ENCODE results near the gene SH3BP4. TPM values are rescaled to one million over a fixed set of nuclear protein-coding genes. Genes with fewer than 3 reads are reported as not detected.

SH3BP4 gene
- total and polyA plus RNA-seq, 4 donors, result 4.1 to 18.4 (median 12.2) TPM

DNA sequence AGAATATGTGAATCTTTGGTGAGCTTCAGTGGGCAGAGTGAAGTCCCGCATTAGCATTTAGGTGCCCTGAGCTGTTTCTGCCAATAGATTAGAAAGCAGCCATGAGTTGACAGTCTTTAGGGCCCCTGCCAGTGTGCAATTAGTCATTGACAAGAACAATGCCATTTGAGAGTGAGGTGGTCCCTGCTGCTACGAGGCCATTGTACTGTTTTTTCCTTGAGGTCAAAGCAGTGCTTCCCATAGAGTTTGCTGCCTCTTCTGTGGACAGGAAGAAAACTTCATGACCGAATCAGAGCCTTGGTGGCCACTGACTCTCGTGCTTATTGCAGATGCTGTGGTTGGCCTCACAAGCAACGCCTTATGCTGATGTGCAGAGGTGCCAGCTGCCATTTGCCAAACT lies 102.7 kb downstream of the SH3BP4 start:
- peaks cover 0 to 11% (median 7%) of the 10 kb centered on the region in 4 donors for H3K36me3 ChIP-seq (ENCODE audit: control insufficient read depth in 4 of 4, insufficient read depth in 3 of 4, low read depth in 1 of 4, low read length in 3 of 4)
- WGBS, result 87% methylated on average over 5 of the region's 5 CpGs
- DNase-seq (ENCODE audit: low spot score), result no peak
- H3K9ac ChIP-seq (ENCODE audit: low read depth in 1 of 2, low read length in 2 of 2), result no peak overlapping the region
- H3K9me3 ChIP-seq (ENCODE audit: control insufficient read depth in 4 of 4, low read length in 3 of 4), result no peaks in the 10 kb centered on the region
- no peak overlapping the region for H3K4me3 ChIP-seq (ENCODE audit: low read depth in 1 of 3, low read length in 3 of 3)
- H3K27me3 ChIP-seq (ENCODE audit: control insufficient read depth in 4 of 4, insufficient read depth in 4 of 4, low read length in 3 of 4), result no peaks in the 10 kb centered on the region
- no peak overlapping the region for H3K27ac ChIP-seq (ENCODE audit: low read depth in 1 of 2, low read length in 2 of 2)
- no peak for TF ChIP-seq RXRA (IDR thresholded peaks at IDR 0.05)
- TF ChIP-seq, protein P1, sequence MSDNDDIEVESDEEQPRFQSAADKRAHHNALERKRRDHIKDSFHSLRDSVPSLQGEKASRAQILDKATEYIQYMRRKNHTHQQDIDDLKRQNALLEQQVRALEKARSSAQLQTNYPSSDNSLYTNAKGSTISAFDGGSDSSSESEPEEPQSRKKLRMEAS (IDR thresholded peaks at IDR 0.05), result no peak
- TF ChIP-seq TAF1 (conservative IDR thresholded peaks at IDR 0.05), result no peak
- TF ChIP-seq FOXA1 (IDR thresholded peaks at IDR 0.05), result no peak
- TF ChIP-seq EGR1 (IDR thresholded peaks at IDR 0.05; ENCODE audit: low read depth in 2 of 2), result no peak
- H3K4me1 ChIP-seq (ENCODE audit: control insufficient read depth in 4 of 4, insufficient read depth in 4 of 4, low read length in 3 of 4), result peaks cover 13 to 37% (median 22%) of the 10 kb centered on the region in 4 donors

DNA sequence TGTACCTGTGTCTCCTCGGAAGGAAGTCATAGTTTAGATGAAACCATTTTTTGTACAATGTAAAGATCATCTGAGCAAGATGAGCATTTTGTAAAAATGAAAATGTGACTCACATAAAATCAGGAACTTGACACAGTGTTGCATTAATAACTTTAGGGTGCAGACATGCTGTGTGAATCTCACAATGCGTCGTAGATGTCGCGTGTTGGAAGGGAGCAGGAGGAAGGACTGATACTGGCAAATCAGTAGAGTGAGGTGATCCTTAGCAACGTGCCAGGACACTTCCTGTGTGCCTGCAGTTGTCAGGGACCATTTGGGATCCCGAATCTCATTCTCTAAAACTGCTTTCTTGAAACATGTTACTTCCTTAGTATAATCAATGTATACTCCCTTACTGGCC lies 103.1 kb downstream of the SH3BP4 start:
- H3K27ac ChIP-seq (ENCODE audit: low read depth in 1 of 2, low read length in 2 of 2), result no peak overlapping the region
- no peaks in the 10 kb centered on the region for H3K27me3 ChIP-seq (ENCODE audit: control insufficient read depth in 4 of 4, insufficient read depth in 4 of 4, low read length in 3 of 4)
- no peaks in the 10 kb centered on the region for H3K9me3 ChIP-seq (ENCODE audit: control insufficient read depth in 4 of 4, low read length in 3 of 4)
- WGBS, result 86% methylated on average over 7 of the region's 7 CpGs
- H3K36me3 ChIP-seq (ENCODE audit: control insufficient read depth in 4 of 4, insufficient read depth in 3 of 4, low read depth in 1 of 4, low read length in 3 of 4), result peaks cover 0 to 11% (median 7%) of the 10 kb centered on the region in 4 donors
- no peak overlapping the region for H3K9ac ChIP-seq (ENCODE audit: low read depth in 1 of 2, low read length in 2 of 2)
- TF ChIP-seq JUND (IDR thresholded peaks at IDR 0.05), result no peak
- no peak for TF ChIP-seq GABPA (IDR thresholded peaks at IDR 0.05 in 1 of 2, conservative IDR thresholded peaks at IDR 0.05 in 1 of 2)
- TF ChIP-seq, protein P2, sequence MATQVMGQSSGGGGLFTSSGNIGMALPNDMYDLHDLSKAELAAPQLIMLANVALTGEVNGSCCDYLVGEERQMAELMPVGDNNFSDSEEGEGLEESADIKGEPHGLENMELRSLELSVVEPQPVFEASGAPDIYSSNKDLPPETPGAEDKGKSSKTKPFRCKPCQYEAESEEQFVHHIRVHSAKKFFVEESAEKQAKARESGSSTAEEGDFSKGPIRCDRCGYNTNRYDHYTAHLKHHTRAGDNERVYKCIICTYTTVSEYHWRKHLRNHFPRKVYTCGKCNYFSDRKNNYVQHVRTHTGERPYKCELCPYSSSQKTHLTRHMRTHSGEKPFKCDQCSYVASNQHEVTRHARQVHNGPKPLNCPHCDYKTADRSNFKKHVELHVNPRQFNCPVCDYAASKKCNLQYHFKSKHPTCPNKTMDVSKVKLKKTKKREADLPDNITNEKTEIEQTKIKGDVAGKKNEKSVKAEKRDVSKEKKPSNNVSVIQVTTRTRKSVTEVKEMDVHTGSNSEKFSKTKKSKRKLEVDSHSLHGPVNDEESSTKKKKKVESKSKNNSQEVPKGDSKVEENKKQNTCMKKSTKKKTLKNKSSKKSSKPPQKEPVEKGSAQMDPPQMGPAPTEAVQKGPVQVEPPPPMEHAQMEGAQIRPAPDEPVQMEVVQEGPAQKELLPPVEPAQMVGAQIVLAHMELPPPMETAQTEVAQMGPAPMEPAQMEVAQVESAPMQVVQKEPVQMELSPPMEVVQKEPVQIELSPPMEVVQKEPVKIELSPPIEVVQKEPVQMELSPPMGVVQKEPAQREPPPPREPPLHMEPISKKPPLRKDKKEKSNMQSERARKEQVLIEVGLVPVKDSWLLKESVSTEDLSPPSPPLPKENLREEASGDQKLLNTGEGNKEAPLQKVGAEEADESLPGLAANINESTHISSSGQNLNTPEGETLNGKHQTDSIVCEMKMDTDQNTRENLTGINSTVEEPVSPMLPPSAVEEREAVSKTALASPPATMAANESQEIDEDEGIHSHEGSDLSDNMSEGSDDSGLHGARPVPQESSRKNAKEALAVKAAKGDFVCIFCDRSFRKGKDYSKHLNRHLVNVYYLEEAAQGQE (IDR thresholded peaks at IDR 0.05), result no peak
- TF ChIP-seq NR2F2 (IDR thresholded peaks at IDR 0.05), result no peak
- TF ChIP-seq RAD21 (IDR thresholded peaks at IDR 0.05), result no peak
- DNase-seq (ENCODE audit: low spot score), result no peak
- peaks cover 8 to 32% (median 18%) of the 10 kb centered on the region in 4 donors for H3K4me1 ChIP-seq (ENCODE audit: control insufficient read depth in 4 of 4, insufficient read depth in 4 of 4, low read length in 3 of 4)
- H3K4me3 ChIP-seq (ENCODE audit: low read depth in 1 of 3, low read length in 3 of 3), result no peak overlapping the region

DNA sequence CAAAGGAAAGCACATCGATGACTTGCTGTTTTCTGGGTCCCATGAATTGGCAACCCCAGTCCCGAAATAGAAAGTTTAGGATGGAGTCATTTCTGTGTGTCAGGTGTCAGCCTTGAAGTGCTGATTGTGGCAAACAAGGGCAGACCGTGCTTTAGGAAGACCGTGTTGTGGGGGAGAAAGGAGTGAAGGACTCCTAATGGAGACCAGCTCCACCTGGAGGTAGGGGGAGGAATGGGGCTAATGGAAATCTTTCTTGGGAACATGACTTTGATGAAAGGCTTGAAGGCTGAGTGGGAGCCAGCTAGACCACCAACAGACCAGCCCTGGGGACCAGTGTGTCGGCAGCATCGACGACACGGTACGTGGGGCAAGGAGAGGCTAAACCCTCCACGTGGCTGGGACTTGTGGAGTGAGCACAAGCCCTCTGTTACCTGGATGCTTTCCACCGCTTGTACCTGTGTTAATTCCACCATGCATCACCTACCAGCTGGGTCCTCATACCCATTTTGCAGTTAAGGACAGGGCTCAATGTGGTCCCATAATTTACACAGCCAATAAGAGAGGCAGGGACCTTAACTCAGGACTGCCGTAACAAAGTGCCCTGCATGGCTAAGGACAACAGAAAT lies 104.2 kb downstream of the SH3BP4 start:
- Histone ChIP-seq H3K36me3 (ENCODE audit: control insufficient read depth in 4 of 4, insufficient read depth in 3 of 4, low read depth in 1 of 4, low read length in 3 of 4) (peaks cover 0 to 11% (median 7%) of the 10 kb centered on the region in 4 donors), H3K4me3 (ENCODE audit: low read depth in 1 of 3, low read length in 3 of 3) (no peak overlapping the region), H3K27ac (ENCODE audit: low read depth in 1 of 2, low read length in 2 of 2) (no peak overlapping the region), H3K27me3 (ENCODE audit: control insufficient read depth in 4 of 4, insufficient read depth in 4 of 4, low read length in 3 of 4) (no peaks in the 10 kb centered on the region), H3K4me1 (ENCODE audit: control insufficient read depth in 4 of 4, insufficient read depth in 4 of 4, low read length in 3 of 4) (peaks cover 3 to 25% (median 13%) of the 10 kb centered on the region in 4 donors), H3K9ac (ENCODE audit: low read depth in 1 of 2, low read length in 2 of 2) (peak overlapping the region in 1 of 2 donors; percentile 16), H3K9me3 (ENCODE audit: control insufficient read depth in 4 of 4, low read length in 3 of 4) (no peaks in the 10 kb centered on the region)
- no peak for DNase-seq (ENCODE audit: low spot score)
- TF ChIP-seq HNF4G (IDR thresholded peaks at IDR 0.05) (no peak), GABPA (IDR thresholded peaks at IDR 0.05 in 1 of 2, conservative IDR thresholded peaks at IDR 0.05 in 1 of 2) (no peak), FOXA1 (IDR thresholded peaks at IDR 0.05) (no peak), NR2F2 (IDR thresholded peaks at IDR 0.05) (no peak), FOXA2 (IDR thresholded peaks at IDR 0.05) (no peak), RAD21 (IDR thresholded peaks at IDR 0.05) (peak; percentile 90 to 96), TAF1 (conservative IDR thresholded peaks at IDR 0.05) (no peak), SP1 (IDR thresholded peaks at IDR 0.05) (no peak), JUND (IDR thresholded peaks at IDR 0.05) (no peak), RXRA (IDR thresholded peaks at IDR 0.05) (peak in 1 of 2 donors; percentile 4)
- TF ChIP-seq, protein P1 (IDR thresholded peaks at IDR 0.05), result no peak
- TF ChIP-seq, protein P3, sequence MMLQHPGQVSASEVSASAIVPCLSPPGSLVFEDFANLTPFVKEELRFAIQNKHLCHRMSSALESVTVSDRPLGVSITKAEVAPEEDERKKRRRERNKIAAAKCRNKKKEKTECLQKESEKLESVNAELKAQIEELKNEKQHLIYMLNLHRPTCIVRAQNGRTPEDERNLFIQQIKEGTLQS (IDR thresholded peaks at IDR 0.05), result no peak
- TF ChIP-seq, protein P4, sequence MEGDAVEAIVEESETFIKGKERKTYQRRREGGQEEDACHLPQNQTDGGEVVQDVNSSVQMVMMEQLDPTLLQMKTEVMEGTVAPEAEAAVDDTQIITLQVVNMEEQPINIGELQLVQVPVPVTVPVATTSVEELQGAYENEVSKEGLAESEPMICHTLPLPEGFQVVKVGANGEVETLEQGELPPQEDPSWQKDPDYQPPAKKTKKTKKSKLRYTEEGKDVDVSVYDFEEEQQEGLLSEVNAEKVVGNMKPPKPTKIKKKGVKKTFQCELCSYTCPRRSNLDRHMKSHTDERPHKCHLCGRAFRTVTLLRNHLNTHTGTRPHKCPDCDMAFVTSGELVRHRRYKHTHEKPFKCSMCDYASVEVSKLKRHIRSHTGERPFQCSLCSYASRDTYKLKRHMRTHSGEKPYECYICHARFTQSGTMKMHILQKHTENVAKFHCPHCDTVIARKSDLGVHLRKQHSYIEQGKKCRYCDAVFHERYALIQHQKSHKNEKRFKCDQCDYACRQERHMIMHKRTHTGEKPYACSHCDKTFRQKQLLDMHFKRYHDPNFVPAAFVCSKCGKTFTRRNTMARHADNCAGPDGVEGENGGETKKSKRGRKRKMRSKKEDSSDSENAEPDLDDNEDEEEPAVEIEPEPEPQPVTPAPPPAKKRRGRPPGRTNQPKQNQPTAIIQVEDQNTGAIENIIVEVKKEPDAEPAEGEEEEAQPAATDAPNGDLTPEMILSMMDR (IDR thresholded peaks at IDR 0.05; ENCODE audit: low read depth, low read length, missing input control), result peak; percentile 77
- 73% methylated on average over 12 of the region's 12 CpGs for WGBS
